ENCODE data around the gene KIAA1217. TPM values are rescaled to one million over a fixed set of nuclear protein-coding genes. Genes with fewer than 3 reads are reported as not detected.

Gene KIAA1217
- total and polyA plus RNA-seq, 2 experiments from 2014 or later: 5.4 to 8.1 TPM

- no peak overlapping the region for H3K4me2 ChIP-seq (ENCODE audit: unreplicated experiment)
- TF ChIP-seq EZH2phosphoT487 (IDR thresholded peaks at IDR 0.05; ENCODE audit: insufficient read depth, low read depth): no peak
- TF ChIP-seq EZH2 (IDR thresholded peaks at IDR 0.05; ENCODE audit: insufficient read depth, poor library complexity, severe bottlenecking): no peak
- no peaks in the 10 kb centered on the region for H3K36me3 ChIP-seq (ENCODE audit: low read depth)
- no peaks in the 10 kb centered on the region for H4K20me1 ChIP-seq (ENCODE audit: insufficient read depth)
- no peak overlapping the region for H3K27ac ChIP-seq
- no peak overlapping the region for H3K4me3 ChIP-seq
- in situ Hi-C loops (cut with MboI): no loop called here
- H3K9me2 ChIP-seq (ENCODE audit: insufficient read depth): no peaks in the 10 kb centered on the region
- no peaks in the 10 kb centered on the region for H3K9me3 ChIP-seq (ENCODE audit: low read depth)
- no peak overlapping the region for H2AFZ ChIP-seq
- H3K4me1 ChIP-seq (ENCODE audit: insufficient read depth): peaks cover 6% of the 10 kb centered on the region
- H3K9ac ChIP-seq: no peak overlapping the region
- H3K27me3 ChIP-seq (replicated peaks; ENCODE audit: insufficient read depth): no peaks in the 10 kb centered on the region
- 89 to 97% methylated on average over 3 of the region's 3 CpGs for WGBS, 2 experiments (ENCODE audit: low coverage in 1 of 2, low lambda C conversion rate in 2 of 2, missing lambda C conversion rate in 2 of 2)
- H3K79me2 ChIP-seq (ENCODE audit: insufficient read depth): no peaks in the 10 kb centered on the region
- H3F3A ChIP-seq (ENCODE audit: insufficient read depth): peaks cover 3% of the 10 kb centered on the region; the same call in 1 of the 2 replicates
- DNase-seq: no peak
These were observed 173.1 kb downstream of the KIAA1217 start for GRCh38 chr10:24382045-24382444.

- in situ Hi-C loops (cut with MboI): no loop called here
- H3K4me2 ChIP-seq (ENCODE audit: unreplicated experiment): no peak overlapping the region
These were observed 173.6 kb downstream of the KIAA1217 start for GRCh38 chr10:24382596-24382978.

GRCh38 chr10:24382979-24383663 lies 174.2 kb downstream of the KIAA1217 start:
- H2AFZ ChIP-seq: no peak overlapping the region
- 86 to 87% methylated on average over 12 of the region's 12 CpGs for WGBS, 2 experiments (ENCODE audit: low coverage in 1 of 2, low lambda C conversion rate in 2 of 2, missing lambda C conversion rate in 2 of 2)
- no peak overlapping the region for H3K9ac ChIP-seq
- H3F3A ChIP-seq (ENCODE audit: insufficient read depth): peaks cover 3% of the 10 kb centered on the region; the same call in 1 of the 2 replicates
- H3K4me1 ChIP-seq (ENCODE audit: insufficient read depth): peaks cover 6% of the 10 kb centered on the region
- H3K9me3 ChIP-seq (ENCODE audit: low read depth): no peaks in the 10 kb centered on the region
- H3K9me2 ChIP-seq (ENCODE audit: insufficient read depth): no peaks in the 10 kb centered on the region
- no peak overlapping the region for H3K4me3 ChIP-seq
- no peaks in the 10 kb centered on the region for H3K36me3 ChIP-seq (ENCODE audit: low read depth)
- no peak for DNase-seq
- no peak overlapping the region for H3K27ac ChIP-seq
- H3K27me3 ChIP-seq (replicated peaks; ENCODE audit: insufficient read depth): no peaks in the 10 kb centered on the region
- in situ Hi-C loops (cut with MboI): no loop called here
- H3K4me2 ChIP-seq (ENCODE audit: unreplicated experiment): no peak overlapping the region
- no peaks in the 10 kb centered on the region for H4K20me1 ChIP-seq (ENCODE audit: insufficient read depth)
- TF ChIP-seq EZH2 (IDR thresholded peaks at IDR 0.05; ENCODE audit: insufficient read depth, poor library complexity, severe bottlenecking) (no peak), EZH2phosphoT487 (IDR thresholded peaks at IDR 0.05; ENCODE audit: insufficient read depth, low read depth) (no peak)
- H3K79me2 ChIP-seq (ENCODE audit: insufficient read depth): no peaks in the 10 kb centered on the region

More at GRCh38 chr10:24382596-24382978, 173.6 kb downstream of the KIAA1217 start:
- no peak for TF ChIP-seq EZH2 (IDR thresholded peaks at IDR 0.05; ENCODE audit: insufficient read depth, poor library complexity, severe bottlenecking)
- no peak for TF ChIP-seq EZH2phosphoT487 (IDR thresholded peaks at IDR 0.05; ENCODE audit: insufficient read depth, low read depth)
- H3K27ac ChIP-seq: no peak overlapping the region
- no peaks in the 10 kb centered on the region for H3K9me2 ChIP-seq (ENCODE audit: insufficient read depth)
- peaks cover 6% of the 10 kb centered on the region for H3K4me1 ChIP-seq (ENCODE audit: insufficient read depth)
- DNase-seq: no peak
- no peak overlapping the region for H3K4me3 ChIP-seq
- no peak overlapping the region for H2AFZ ChIP-seq
- no peak overlapping the region for H3K9ac ChIP-seq
- no peaks in the 10 kb centered on the region for H3K9me3 ChIP-seq (ENCODE audit: low read depth)
- no peaks in the 10 kb centered on the region for H3K79me2 ChIP-seq (ENCODE audit: insufficient read depth)
- no peaks in the 10 kb centered on the region for H4K20me1 ChIP-seq (ENCODE audit: insufficient read depth)
- H3F3A ChIP-seq (ENCODE audit: insufficient read depth): peaks cover 3% of the 10 kb centered on the region; the same call in 1 of the 2 replicates
- no peaks in the 10 kb centered on the region for H3K36me3 ChIP-seq (ENCODE audit: low read depth)
- H3K27me3 ChIP-seq (replicated peaks; ENCODE audit: insufficient read depth): no peaks in the 10 kb centered on the region
- WGBS, 2 experiments (ENCODE audit: low coverage in 1 of 2, low lambda C conversion rate in 2 of 2, missing lambda C conversion rate in 2 of 2): 33 to 34% methylated on average over 3 of the region's 3 CpGs

- Histone ChIP-seq H3F3A (ENCODE audit: insufficient read depth) (peaks cover 3% of the 10 kb centered on the region; the same call in 1 of the 2 replicates), H3K9me2 (ENCODE audit: insufficient read depth) (no peaks in the 10 kb centered on the region), H4K20me1 (ENCODE audit: insufficient read depth) (no peaks in the 10 kb centered on the region), H3K27ac (peak overlapping the region; percentile 44), H3K36me3 (ENCODE audit: low read depth) (no peaks in the 10 kb centered on the region), H3K27me3 (replicated peaks; ENCODE audit: insufficient read depth) (no peaks in the 10 kb centered on the region), H3K4me3 (no peak overlapping the region), H3K9me3 (ENCODE audit: low read depth) (no peaks in the 10 kb centered on the region), H3K4me2 (ENCODE audit: unreplicated experiment) (peak overlapping the region; percentile 34), H3K9ac (peak overlapping the region; percentile 62), H3K79me2 (ENCODE audit: insufficient read depth) (no peaks in the 10 kb centered on the region), H2AFZ (peak overlapping the region; percentile 79), H3K4me1 (ENCODE audit: insufficient read depth) (peaks cover 6% of the 10 kb centered on the region)
- 12 to 16% methylated on average over 10 of the region's 10 CpGs for WGBS, 2 experiments (ENCODE audit: low coverage in 1 of 2, low lambda C conversion rate in 2 of 2, missing lambda C conversion rate in 2 of 2)
- DNase-seq: peak; percentile 98
- in situ Hi-C loops (cut with MboI): no loop called here
- TF ChIP-seq EZH2phosphoT487 (IDR thresholded peaks at IDR 0.05; ENCODE audit: insufficient read depth, low read depth): no peak
- TF ChIP-seq EZH2 (IDR thresholded peaks at IDR 0.05; ENCODE audit: insufficient read depth, poor library complexity, severe bottlenecking): no peak
These were observed 174.8 kb downstream of the KIAA1217 start for GRCh38 chr10:24383681-24384106.

Data from GM23248 (cell line).